Tibial artery (tissue), 4 donors: ENCODE results near the gene ZNF750.

ENCODE experiments used
- DNase-seq, 2 donors: peaks; one replicate each; pipeline ENCODE4 v3.0.0-alpha.2; 2019
- H3K27ac ChIP-seq, 2 donors: fragments of 200-600 bp; sonication (generic) in 1 of 2; 1 replicate in 1 of 2; 2 replicates in 1 of 2; pipeline ENCODE4 v1.5.1; 2018 to 2019; ENCODE audit warnings: mild to moderate bottlenecking in 1 of 2
- H3K27me3 ChIP-seq, 2 donors: fragments of 200-600 bp; sonication (generic) in 1 of 2; one replicate each; pipeline versions ENCODE4 v1.5.1 to v1.6.0; 2016 to 2019
- H3K36me3 ChIP-seq, 3 donors: fragments of 200-600 bp; sonication (generic) in 2 of 3; one replicate each; pipeline ENCODE4 v1.5.1; 2016 to 2019; ENCODE audit warnings: mild to moderate bottlenecking in 2 of 3
- H3K4me1 ChIP-seq, 4 donors: fragments of 200-600 bp; sonication (generic) in 2 of 4; 1 replicate in 3 of 4; 2 replicates in 1 of 4; pipeline ENCODE4 v1.5.1; 2016 to 2019
- H3K4me3 ChIP-seq, 2 donors: fragments of 200-600 bp; sonication (generic) in 1 of 2; 1 replicate in 1 of 2; 2 replicates in 1 of 2; pipeline ENCODE4 v1.5.1; 2018 to 2019; ENCODE audit warnings: mild to moderate bottlenecking in 2 of 2
- H3K9me3 ChIP-seq, 3 donors: fragments of 200-600 bp; sonication (generic) in 1 of 3; one replicate each; pipeline ENCODE4 v1.5.1; 2016 to 2019
- intact Hi-C: fragments of 100-400 bp; cut with DNase I; formaldehyde crosslinking; loops from one replicate; pipeline ENCODE4 v1.15.0; 2023; ENCODE audit warnings: low total_unique reads
- TF ChIP-seq, protein P1 (sequence below), 2 experiments: fragments of 200-600 bp in 1 of 2; fragments of 450-650 bp in 1 of 2; IDR thresholded peaks; one replicate each; pipeline ENCODE4 v1.5.1; 2017 to 2019; ENCODE audit warnings: antibody characterized with exemption in 2 of 2, mild to moderate bottlenecking in 1 of 2, moderate library complexity in 1 of 2

The ZNF750 gene

DNA sequence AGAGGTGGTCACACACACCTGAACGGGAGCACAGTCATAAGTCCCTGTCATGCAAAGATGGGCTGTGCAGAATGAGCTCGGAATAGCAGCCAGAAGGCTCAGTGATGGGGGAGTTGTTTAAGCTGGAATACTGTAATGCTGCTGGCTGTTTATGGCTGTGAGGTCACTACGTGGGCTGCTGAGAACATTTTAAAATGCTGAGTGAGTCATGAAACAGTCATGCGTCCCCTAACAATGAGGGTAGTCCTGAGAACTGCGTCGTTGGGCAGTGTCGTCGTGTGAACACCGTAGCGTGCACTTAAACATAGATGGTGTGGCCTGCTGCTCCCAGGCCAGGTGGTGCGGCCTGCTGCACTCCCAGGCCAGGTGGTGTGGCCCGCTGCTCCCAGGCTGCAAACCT, 48.3 kb downstream of the ZNF750 start:
- no peak for DNase-seq
- peaks cover 0 to 17% (median 13%) of the 10 kb centered on the region in 4 donors for H3K4me1 ChIP-seq
- TF ChIP-seq, protein P1, sequence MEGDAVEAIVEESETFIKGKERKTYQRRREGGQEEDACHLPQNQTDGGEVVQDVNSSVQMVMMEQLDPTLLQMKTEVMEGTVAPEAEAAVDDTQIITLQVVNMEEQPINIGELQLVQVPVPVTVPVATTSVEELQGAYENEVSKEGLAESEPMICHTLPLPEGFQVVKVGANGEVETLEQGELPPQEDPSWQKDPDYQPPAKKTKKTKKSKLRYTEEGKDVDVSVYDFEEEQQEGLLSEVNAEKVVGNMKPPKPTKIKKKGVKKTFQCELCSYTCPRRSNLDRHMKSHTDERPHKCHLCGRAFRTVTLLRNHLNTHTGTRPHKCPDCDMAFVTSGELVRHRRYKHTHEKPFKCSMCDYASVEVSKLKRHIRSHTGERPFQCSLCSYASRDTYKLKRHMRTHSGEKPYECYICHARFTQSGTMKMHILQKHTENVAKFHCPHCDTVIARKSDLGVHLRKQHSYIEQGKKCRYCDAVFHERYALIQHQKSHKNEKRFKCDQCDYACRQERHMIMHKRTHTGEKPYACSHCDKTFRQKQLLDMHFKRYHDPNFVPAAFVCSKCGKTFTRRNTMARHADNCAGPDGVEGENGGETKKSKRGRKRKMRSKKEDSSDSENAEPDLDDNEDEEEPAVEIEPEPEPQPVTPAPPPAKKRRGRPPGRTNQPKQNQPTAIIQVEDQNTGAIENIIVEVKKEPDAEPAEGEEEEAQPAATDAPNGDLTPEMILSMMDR (IDR thresholded peaks at IDR 0.05), result no peak
- no peak overlapping the region for H3K4me3 ChIP-seq
- no peak overlapping the region for H3K27ac ChIP-seq
- no peaks in the 10 kb centered on the region for H3K9me3 ChIP-seq
- H3K27me3 ChIP-seq, result no peaks in the 10 kb centered on the region
- peaks cover 0 to 11% (median 7%) of the 10 kb centered on the region in 3 donors for H3K36me3 ChIP-seq
- intact Hi-C loops, result no loop called here

DNA sequence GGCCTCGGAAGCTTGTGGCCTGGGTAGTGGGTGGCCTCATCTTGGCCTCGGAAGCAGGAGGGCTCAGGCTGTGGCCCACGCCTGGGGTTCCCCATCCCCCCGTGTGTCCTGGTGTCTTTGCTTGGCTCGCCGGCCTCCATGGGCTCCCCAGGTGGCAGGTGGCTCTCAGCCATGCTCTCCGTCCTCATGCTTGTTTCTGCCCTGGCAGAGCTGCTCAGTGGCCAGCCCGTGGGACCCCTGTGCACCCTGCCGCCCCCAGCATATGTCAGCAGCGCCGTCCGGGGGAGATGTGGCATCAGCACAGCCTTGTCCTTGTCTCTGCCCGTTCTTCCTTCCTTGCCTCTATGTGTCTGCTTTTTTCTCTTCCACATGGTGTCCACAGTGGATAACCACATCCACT, 49.4 kb downstream of the ZNF750 start:
- intact Hi-C loops, result no loop called here
- Histone ChIP-seq H3K9me3 (no peaks in the 10 kb centered on the region), H3K36me3 (peaks cover 0 to 11% (median 7%) of the 10 kb centered on the region in 3 donors)

DNA sequence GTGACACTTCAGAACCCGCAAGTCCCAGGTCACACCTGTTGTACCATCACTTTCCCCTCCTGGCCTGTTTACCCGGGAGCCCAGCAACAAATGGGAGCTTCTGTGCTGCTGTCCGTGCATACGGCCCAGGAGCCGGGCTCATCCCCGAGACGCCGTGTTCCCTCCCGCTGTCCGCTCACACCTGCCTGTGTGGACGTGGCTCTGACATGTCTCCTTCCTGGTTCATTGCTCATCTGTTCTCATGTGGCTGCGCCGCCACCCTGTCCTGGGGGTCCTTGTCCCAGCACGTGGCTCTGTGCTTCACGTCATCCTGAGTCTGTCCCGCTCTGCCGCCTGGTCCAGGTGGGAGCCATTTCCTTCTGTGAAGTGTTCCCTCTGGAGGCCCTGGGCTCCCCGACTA, 50.0 kb downstream of the ZNF750 start:
- no peak for DNase-seq
- intact Hi-C loops, result no loop called here
- Histone ChIP-seq H3K9me3 (no peaks in the 10 kb centered on the region), H3K4me3 (no peak overlapping the region), H3K27me3 (no peaks in the 10 kb centered on the region), H3K4me1 (peaks cover 0 to 17% (median 13%) of the 10 kb centered on the region in 4 donors), H3K36me3 (peaks cover 0 to 14% (median 7%) of the 10 kb centered on the region in 3 donors), H3K27ac (no peak overlapping the region)
- TF ChIP-seq, protein P1 (IDR thresholded peaks at IDR 0.05), result no peak

More for the DNA sequence above, 49.4 kb downstream of the ZNF750 start:
- Histone ChIP-seq H3K27me3 (no peaks in the 10 kb centered on the region), H3K4me3 (no peak overlapping the region), H3K27ac (no peak overlapping the region), H3K4me1 (peaks cover 0 to 17% (median 13%) of the 10 kb centered on the region in 4 donors)
- TF ChIP-seq, protein P1 (IDR thresholded peaks at IDR 0.05), result no peak
- no peak for DNase-seq

DNA sequence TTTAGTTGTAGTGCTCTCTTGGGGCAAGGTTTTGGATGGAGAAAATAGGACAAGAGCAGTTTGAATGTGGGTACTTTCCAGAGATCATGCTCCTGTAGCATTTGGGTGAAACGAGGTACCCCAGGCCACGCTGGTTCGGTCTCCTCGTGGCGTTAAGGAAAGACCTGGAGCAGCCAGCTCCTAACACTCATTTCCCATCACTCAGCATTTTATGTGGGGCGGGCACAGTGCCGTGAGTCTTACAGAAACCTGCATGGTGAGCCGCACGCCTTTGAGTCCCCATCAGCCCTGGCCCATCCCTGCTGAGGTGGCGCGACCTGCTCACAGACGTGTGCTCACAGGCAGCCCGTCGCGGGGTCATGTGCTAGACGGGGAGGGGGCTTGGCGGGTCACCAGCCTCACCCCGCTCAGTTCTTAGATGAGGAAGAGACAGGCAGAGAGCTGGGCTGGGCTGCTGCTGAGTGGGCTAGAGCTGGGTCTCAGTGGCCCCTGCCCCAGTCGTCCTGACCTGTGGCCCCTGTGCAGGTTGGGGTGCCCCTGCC, 50.7 kb downstream of the ZNF750 start:
- H3K27ac ChIP-seq, result no peak overlapping the region
- no peak for DNase-seq
- intact Hi-C loops, result no loop called here

DNA sequence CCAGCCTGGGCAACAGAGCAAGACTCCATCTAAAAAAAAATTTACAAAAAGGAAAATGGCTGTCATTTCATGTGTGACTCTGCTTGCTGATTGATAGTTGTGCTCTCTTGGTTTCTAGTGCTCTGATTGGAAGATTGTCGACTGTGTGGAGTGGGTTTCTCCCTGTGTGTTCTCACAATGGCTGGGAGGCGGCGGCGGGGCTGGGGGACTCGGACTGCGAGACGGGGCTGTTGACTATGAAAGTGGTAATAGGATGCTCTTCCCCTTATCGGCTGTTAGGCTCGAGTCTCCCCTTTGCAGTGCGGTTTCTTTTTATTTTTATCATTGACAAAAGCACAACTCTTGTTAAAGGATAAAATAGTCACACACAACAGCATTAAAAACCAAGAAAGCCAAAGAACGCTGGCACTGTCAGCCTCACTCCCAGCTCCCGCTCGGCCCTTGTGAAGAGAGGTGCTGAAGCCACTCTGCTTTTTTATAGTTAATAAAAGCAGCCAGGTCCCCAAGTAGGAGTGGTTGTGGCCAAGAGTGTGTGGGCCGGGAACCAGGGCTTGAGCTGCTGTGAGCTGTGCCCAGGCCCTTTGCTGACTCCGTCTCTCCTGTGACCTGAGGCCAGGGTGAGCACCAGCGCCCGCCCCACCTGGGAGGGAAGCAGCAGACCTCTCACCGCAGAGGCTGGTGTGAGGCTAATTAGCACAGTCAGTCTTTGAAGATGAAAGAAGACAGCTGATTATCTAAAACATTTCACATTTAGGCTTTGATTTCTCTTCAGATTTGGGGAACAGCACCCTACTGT, 51.4 kb downstream of the ZNF750 start:
- Histone ChIP-seq H3K4me3 (no peak overlapping the region), H3K27ac (no peak overlapping the region), H3K27me3 (no peaks in the 10 kb centered on the region), H3K9me3 (no peaks in the 10 kb centered on the region), H3K4me1 (peaks cover 0 to 4% (median 2%) of the 10 kb centered on the region in 4 donors), H3K36me3 (peaks cover 5 to 28% (median 20%) of the 10 kb centered on the region in 3 donors)
- no peak for DNase-seq
- intact Hi-C loops, result no loop called here
- TF ChIP-seq, protein P1 (IDR thresholded peaks at IDR 0.05), result no peak

More for the DNA sequence above, 50.7 kb downstream of the ZNF750 start:
- Histone ChIP-seq H3K4me3 (no peak overlapping the region), H3K27me3 (no peaks in the 10 kb centered on the region), H3K4me1 (peaks cover 0 to 11% (median 9%) of the 10 kb centered on the region in 4 donors), H3K9me3 (no peaks in the 10 kb centered on the region), H3K36me3 (peaks cover 0 to 21% (median 14%) of the 10 kb centered on the region in 3 donors)
- TF ChIP-seq, protein P1 (IDR thresholded peaks at IDR 0.05), result no peak
